ENCODE results near the gene ZNF208. TPM values are rescaled to one million over a fixed set of nuclear protein-coding genes. Genes with fewer than 3 reads are reported as not detected.
"Not testable (repeated sequence)": the region's sequence is repeated elsewhere in the genome, so short reads cannot be mapped to it uniquely, and the experiment has no call there.

The ZNF208 gene
- total RNA-seq, 1 experiment from 2014 or later: not detected

GRCh38 chr19:21900401-21900800, 110.3 kb downstream of the ZNF208 start:
- no peak overlapping the region for H2AFZ ChIP-seq
- intact Hi-C loops (cut with micrococcal nuclease; ENCODE audit: unreplicated experiment): no loop called here
- 0 out of 2 replicates have a peak, but pooled peaks cover 4% of the 10 kb centered on the region for H3F3A ChIP-seq (ENCODE audit: insufficient read depth, low read depth)
- no peaks in the 10 kb centered on the region for H3K4me1 ChIP-seq (replicated peaks; ENCODE audit: insufficient read depth)
- DNase-seq: peak in 1 of 2 experiments; percentile 61
- no TSS peak for BruUV-seq (replicated peaks)
- no peaks in the 10 kb centered on the region for H3K79me2 ChIP-seq (ENCODE audit: low read depth)
- no peaks in the 10 kb centered on the region for H4K20me1 ChIP-seq (ENCODE audit: insufficient read depth)
- no peak for TF ChIP-seq CTCF (conservative IDR thresholded peaks at IDR 0.05)
- TF ChIP-seq EZH2 (IDR thresholded peaks at IDR 0.05; ENCODE audit: low read depth): no peak
- H3K4me2 ChIP-seq: no peak overlapping the region
- CTCF ChIA-PET: no interaction called here
- H3K27me3 ChIP-seq (ENCODE audit: insufficient read depth, low read depth): no peaks in the 10 kb centered on the region
- peaks cover 10% of the 10 kb centered on the region; the same call in 1 of the 2 replicates for H3K9me3 ChIP-seq (ENCODE audit: insufficient read depth, low read depth)
- H3K9me2 ChIP-seq (ENCODE audit: insufficient read depth): no peaks in the 10 kb centered on the region
- POLR2A ChIA-PET (ENCODE audit: unreplicated experiment): no interaction called here
- H3K36me3 ChIP-seq (ENCODE audit: low read depth): no peaks in the 10 kb centered on the region
- no peak overlapping the region for H3K27ac ChIP-seq
- H3K4me3 ChIP-seq: no peak overlapping the region

GRCh38 chr19:21891086-21891485, 119.7 kb downstream of the ZNF208 start:
- Histone ChIP-seq H2AFZ (no peak overlapping the region), H3K4me3 (no peak overlapping the region), H3K36me3 (ENCODE audit: low read depth) (no peaks in the 10 kb centered on the region), H3K9me2 (ENCODE audit: insufficient read depth) (no peaks in the 10 kb centered on the region), H3K79me2 (ENCODE audit: low read depth) (no peaks in the 10 kb centered on the region), H4K20me1 (ENCODE audit: insufficient read depth) (no peaks in the 10 kb centered on the region), H3F3A (ENCODE audit: insufficient read depth, low read depth) (no peaks in the 10 kb centered on the region), H3K9me3 (ENCODE audit: insufficient read depth, low read depth) (peaks cover 5% of the 10 kb centered on the region; the same call in 1 of the 2 replicates), H3K27me3 (ENCODE audit: insufficient read depth, low read depth) (peaks cover 21% of the 10 kb centered on the region), H3K4me2 (no peak overlapping the region), H3K27ac (no peak overlapping the region), H3K4me1 (replicated peaks; ENCODE audit: insufficient read depth) (no peaks in the 10 kb centered on the region)
- no TSS peak for BruUV-seq (replicated peaks)
- no peak for TF ChIP-seq CTCF (conservative IDR thresholded peaks at IDR 0.05)
- no peak for TF ChIP-seq EZH2 (IDR thresholded peaks at IDR 0.05; ENCODE audit: low read depth)
- no peak for DNase-seq
- ChIA-PET CTCF (no interaction called here), POLR2A (ENCODE audit: unreplicated experiment) (no interaction called here)
- intact Hi-C loops (cut with micrococcal nuclease; ENCODE audit: unreplicated experiment): no loop called here

GRCh38 chr19:21890017-21890416, 120.7 kb downstream of the ZNF208 start:
- intact Hi-C loops (cut with micrococcal nuclease; ENCODE audit: unreplicated experiment); H3K79me2 ChIP-seq (ENCODE audit: low read depth); H2AFZ ChIP-seq; H3F3A ChIP-seq (ENCODE audit: insufficient read depth, low read depth); H3K4me1 ChIP-seq (replicated peaks; ENCODE audit: insufficient read depth); H3K36me3 ChIP-seq (ENCODE audit: low read depth); H3K27ac ChIP-seq; H4K20me1 ChIP-seq (ENCODE audit: insufficient read depth); H3K4me3 ChIP-seq; POLR2A ChIA-PET (ENCODE audit: unreplicated experiment); BruUV-seq (replicated peaks); H3K4me2 ChIP-seq; H3K9me3 ChIP-seq (ENCODE audit: insufficient read depth, low read depth); H3K9me2 ChIP-seq (ENCODE audit: insufficient read depth): not testable (repeated sequence)
- TF ChIP-seq CTCF (conservative IDR thresholded peaks at IDR 0.05): peak; percentile 40
- CTCF ChIA-PET: interaction anchor here (0.7 kb wide), 1 partner anchor 1992 kb away, joined by 8 read pairs; no protein-coding TSS in a partner anchor
- H3K27me3 ChIP-seq (ENCODE audit: insufficient read depth, low read depth): peaks cover 30% of the 10 kb centered on the region
- peak in 1 of 2 experiments; percentile 22 for DNase-seq

- H2AFZ ChIP-seq; H3K4me2 ChIP-seq; BruUV-seq (replicated peaks); H3K9me3 ChIP-seq (ENCODE audit: insufficient read depth, low read depth); intact Hi-C loops (cut with micrococcal nuclease; ENCODE audit: unreplicated experiment); H3K4me3 ChIP-seq; H3K4me1 ChIP-seq (replicated peaks; ENCODE audit: insufficient read depth); H3K27ac ChIP-seq; H3K36me3 ChIP-seq (ENCODE audit: low read depth); H4K20me1 ChIP-seq (ENCODE audit: insufficient read depth); POLR2A ChIA-PET (ENCODE audit: unreplicated experiment); H3K9me2 ChIP-seq (ENCODE audit: insufficient read depth); H3F3A ChIP-seq (ENCODE audit: insufficient read depth, low read depth); H3K79me2 ChIP-seq (ENCODE audit: low read depth); DNase-seq; CTCF ChIA-PET: not testable (repeated sequence)
- peaks cover 47% of the 10 kb centered on the region for H3K27me3 ChIP-seq (ENCODE audit: insufficient read depth, low read depth)
These were observed 125.2 kb downstream of the ZNF208 start for GRCh38 chr19:21885516-21885915.

- H3K79me2 ChIP-seq (ENCODE audit: low read depth); H3K9me2 ChIP-seq (ENCODE audit: insufficient read depth); H3K9me3 ChIP-seq (ENCODE audit: insufficient read depth, low read depth); H3K27ac ChIP-seq; H4K20me1 ChIP-seq (ENCODE audit: insufficient read depth); H3K4me3 ChIP-seq; H3F3A ChIP-seq (ENCODE audit: insufficient read depth, low read depth); CTCF ChIA-PET; BruUV-seq (replicated peaks); H3K4me2 ChIP-seq; DNase-seq; intact Hi-C loops (cut with micrococcal nuclease; ENCODE audit: unreplicated experiment); POLR2A ChIA-PET (ENCODE audit: unreplicated experiment); H2AFZ ChIP-seq; H3K36me3 ChIP-seq (ENCODE audit: low read depth); H3K4me1 ChIP-seq (replicated peaks; ENCODE audit: insufficient read depth): not testable (repeated sequence)
- peaks cover 47% of the 10 kb centered on the region for H3K27me3 ChIP-seq (ENCODE audit: insufficient read depth, low read depth)
These were observed 126.0 kb downstream of the ZNF208 start for GRCh38 chr19:21884786-21885185.

Measured in PC-9 (cell line).